ENCODE measurements around the gene TAF1D.

DNA sequence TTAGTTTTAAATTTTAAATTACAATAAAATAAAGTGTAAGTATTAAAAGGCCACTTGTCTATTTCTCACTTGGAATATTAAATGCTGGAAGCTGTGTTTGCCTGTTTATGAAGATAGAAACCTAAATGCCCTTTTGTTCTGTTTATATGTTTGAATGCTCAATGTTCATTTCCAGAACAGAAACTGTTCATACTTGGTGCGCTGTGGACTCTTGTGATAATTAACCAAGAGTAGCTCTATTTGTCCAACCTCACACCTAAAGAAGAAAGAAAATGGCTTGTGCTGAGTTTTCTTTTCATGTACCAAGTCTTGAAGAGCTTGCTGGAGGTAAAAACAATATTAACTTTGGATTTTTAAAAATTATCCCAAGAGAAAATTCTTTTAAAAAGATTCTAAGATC is 5.8 kb upstream of the TAF1D start:
- TF ChIP-seq EP300 (IDR thresholded peaks at IDR 0.05): no peak
- TF ChIP-seq POLR2AphosphoS5 (IDR thresholded peaks at IDR 0.05): no peak
- TF ChIP-seq POLR2A (IDR thresholded peaks at IDR 0.05): no peak
- TF ChIP-seq, protein P1, sequence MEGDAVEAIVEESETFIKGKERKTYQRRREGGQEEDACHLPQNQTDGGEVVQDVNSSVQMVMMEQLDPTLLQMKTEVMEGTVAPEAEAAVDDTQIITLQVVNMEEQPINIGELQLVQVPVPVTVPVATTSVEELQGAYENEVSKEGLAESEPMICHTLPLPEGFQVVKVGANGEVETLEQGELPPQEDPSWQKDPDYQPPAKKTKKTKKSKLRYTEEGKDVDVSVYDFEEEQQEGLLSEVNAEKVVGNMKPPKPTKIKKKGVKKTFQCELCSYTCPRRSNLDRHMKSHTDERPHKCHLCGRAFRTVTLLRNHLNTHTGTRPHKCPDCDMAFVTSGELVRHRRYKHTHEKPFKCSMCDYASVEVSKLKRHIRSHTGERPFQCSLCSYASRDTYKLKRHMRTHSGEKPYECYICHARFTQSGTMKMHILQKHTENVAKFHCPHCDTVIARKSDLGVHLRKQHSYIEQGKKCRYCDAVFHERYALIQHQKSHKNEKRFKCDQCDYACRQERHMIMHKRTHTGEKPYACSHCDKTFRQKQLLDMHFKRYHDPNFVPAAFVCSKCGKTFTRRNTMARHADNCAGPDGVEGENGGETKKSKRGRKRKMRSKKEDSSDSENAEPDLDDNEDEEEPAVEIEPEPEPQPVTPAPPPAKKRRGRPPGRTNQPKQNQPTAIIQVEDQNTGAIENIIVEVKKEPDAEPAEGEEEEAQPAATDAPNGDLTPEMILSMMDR (IDR thresholded peaks at IDR 0.05): no peak
